ENCODE data around the gene NSMCE1. TPM values are rescaled to one million over a fixed set of nuclear protein-coding genes. Genes with fewer than 3 reads are reported as not detected.
A peak's percentile ranks its signal among the peaks of the same experiment; 100 is the strongest.

Gene NSMCE1
- total RNA-seq, 2 donors from 2014 or later = 31.5 to 32.6 TPM

DNA sequence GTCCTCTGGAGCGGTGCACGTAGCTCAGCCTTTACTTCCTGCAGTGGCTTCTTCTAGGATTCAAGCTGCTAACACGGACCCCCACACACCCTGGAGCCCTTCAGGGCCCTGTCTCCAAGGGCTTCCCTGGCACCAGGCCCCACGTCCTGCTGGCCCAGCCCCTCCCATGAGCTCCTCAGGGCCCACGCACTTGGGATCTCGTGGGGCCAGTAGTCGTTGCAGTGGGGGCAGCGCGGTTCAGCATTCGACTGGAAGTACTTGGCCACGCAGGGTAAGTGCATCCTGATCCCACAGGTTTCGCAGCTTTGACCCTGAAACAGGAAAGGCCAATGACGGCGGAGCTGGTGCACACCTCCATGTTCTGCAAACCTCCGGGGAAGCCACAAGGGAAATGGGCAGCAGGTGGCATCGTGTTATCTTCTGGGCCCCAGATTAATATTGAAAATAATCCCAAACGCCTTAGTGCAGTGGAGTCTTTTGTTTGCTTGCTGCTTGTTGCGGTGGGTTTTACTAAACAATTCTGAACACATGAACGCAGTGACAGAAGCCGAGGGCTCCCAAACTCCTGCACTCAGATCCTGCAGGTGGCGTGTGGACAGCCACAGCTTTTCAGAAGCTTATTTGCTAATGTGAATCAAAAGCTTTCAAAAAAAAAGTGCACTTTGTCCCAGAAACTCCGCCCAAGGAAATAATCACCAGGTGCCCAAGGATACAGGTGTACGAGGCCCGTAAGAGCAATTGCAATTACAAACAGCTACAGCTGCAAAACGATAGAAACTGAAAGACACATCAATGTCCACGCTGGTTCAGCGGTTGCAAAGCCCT, 42.8 kb downstream of the NSMCE1 start:
- no peak for ATAC-seq
- intact Hi-C loops (cut with DNase I) = loop anchor here in 1 of 2 donors (10.0 kb wide), 1 partner anchor 229 kb away; no protein-coding TSS in a partner anchor
- peak; percentile 29 for DNase-seq

DNA sequence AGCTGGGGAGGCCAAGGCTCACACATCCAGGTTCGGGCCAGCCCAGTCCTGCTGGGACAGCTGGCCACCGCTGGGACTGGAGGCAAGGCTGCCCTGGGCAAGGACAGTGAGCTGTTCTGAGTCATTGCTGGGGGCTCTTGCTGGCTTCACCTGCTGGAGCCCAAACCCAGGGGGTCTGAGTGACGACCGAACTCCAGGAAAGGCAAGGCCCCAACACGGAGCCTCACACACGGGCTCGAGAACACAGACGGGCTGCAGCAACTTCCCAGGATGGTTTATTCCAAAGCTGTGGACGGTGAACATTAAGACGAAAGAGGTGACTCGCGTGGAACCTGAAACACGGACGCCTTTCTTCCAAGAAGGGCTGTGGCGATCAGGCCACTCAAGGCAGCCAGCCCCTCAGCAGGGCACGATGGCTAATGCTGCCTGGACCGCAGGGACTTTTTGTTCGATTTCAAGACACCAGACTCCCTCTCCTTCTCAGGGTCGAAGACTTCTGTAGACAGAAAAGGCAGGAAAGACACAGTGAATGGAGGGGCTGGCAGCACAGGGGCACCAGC, 43.8 kb downstream of the NSMCE1 start:
- ATAC-seq (no peak), DNase-seq (peak; percentile 14)
- intact Hi-C loops (cut with DNase I) = loop anchor here in 1 of 2 donors (10.0 kb wide), 1 partner anchor 230 kb away; no protein-coding TSS in a partner anchor

DNA sequence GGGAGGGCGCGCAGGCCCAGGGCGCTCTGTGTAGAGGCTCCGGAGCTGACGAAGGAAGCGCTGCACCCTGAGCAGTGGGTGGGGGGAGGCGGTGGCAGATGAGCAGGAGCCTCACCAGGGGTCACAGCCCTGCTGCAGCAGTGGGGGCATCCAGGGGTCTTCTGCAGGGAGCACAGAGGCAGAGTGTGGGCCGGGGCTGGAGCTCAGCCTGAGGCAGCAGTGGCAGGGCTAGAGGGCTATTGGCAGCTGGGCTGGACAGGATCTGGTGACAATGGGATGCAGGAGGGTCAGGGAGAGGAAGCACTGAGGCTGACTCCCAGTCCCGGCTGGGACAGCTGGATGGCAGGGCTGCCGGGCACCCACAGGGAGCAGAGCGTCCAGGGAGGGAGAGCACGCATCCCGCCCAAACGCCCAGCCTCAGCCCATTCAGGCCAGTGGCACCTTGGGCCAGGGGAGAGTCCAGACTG, 44.3 kb downstream of the NSMCE1 start:
- ATAC-seq (no peak), DNase-seq (no peak)
- intact Hi-C loops (cut with DNase I) = loop anchor here in 1 of 2 donors (10.0 kb wide), 1 partner anchor 230 kb away; no protein-coding TSS in a partner anchor

DNA sequence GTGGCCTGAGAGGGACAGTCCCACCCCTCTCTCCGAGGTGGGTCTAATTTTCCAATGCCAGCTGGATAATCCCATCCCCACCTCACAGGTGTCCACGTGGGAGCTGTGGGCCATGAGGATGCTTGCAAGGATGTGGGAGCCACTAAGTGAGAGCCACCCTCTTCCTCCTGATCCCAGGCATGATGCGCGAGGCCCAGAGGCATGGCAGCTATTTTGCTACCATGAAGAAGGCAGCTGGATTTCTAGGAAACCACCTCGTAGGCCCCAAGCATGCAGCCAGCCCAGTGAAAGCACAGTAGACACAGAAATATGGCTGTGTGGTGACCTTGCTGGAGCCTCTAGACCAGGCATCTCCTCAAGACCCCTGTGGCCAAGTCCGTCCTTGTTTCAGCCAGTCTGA, 44.9 kb downstream of the NSMCE1 start:
- peak; percentile 13 for DNase-seq
- intact Hi-C loops (cut with DNase I) = loop anchor here in 1 of 2 donors (10.0 kb wide), 1 partner anchor 231 kb away; no protein-coding TSS in a partner anchor

DNA sequence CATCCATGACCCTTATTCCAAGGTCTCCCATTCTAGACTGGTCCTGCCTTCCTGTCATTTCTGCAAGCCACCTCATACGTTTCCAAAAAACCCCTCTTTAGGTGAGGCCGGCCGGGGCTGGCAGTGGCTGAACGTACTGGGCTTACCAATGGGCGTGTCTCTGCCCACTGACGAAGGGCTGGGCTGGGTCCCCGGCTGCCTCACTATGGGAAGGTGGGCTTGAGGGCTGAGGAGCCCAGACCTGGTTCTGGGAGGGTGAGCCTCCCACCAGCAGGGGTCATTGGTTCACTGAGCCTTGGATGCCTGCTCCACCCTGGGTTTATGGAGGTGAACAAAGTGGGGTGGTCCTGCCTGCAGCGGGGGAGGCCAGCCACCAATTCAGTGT, 45.4 kb downstream of the NSMCE1 start:
- intact Hi-C loops (cut with DNase I) = loop anchor here in 1 of 2 donors (10.0 kb wide), 1 partner anchor 232 kb away; no protein-coding TSS in a partner anchor
- ATAC-seq = peak in 1 of 2 donors; percentile 1
- peak; percentile 28 for DNase-seq

More for the DNA sequence above, 44.9 kb downstream of the NSMCE1 start:
- ATAC-seq = no peak

DNA sequence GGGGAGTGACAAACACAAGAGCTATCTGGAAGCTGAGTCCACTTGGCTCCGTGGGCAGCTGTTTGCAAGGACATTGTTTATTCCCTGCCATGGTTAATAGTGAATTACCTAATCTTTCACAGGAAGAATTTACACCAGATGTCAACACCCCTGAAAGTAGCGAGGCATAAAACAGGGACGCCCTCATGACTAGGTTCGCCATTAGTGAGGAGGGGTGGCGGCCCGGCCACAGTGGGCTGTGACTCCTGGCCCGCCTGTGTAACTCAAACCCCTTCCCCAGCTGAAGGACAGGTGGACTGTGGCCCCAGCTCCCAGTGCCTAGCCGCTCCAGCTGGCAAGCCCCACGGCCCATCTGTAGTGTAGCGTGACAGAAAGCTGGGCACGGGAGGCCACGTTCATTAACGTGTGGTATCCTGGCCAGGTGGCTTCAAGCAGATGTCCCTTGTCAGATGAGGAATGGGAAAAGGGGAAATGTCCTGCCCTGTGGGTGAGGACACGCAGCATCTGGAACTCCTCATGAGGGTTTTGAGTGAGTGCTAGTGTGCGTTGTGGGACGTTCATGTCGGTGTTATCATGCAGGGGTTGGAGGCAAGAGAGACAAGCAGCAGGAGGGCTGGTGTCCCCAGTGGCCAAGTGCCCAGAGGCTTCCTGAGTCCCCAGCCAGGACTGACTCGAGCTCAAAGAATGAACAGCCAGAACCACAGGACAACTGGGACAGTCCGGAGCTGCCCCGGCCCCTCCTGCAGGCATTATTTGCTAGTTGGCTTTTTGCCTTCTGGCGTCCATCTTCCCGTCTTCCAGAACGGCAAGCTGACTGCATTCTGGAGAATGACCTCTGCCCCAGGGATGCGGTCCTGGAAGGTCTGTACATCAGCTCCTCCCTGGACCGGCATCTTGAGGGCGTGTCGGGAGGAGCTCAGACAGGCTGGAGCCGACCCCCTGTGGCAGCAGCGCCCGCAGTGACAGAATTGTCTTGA, 46.0 kb downstream of the NSMCE1 start:
- intact Hi-C loops (cut with DNase I) = loop anchor here in 1 of 2 donors (10.0 kb wide), 1 partner anchor 232 kb away; no protein-coding TSS in a partner anchor
- peak; percentile 72 for ATAC-seq
- DNase-seq = peak; percentile 63

DNA sequence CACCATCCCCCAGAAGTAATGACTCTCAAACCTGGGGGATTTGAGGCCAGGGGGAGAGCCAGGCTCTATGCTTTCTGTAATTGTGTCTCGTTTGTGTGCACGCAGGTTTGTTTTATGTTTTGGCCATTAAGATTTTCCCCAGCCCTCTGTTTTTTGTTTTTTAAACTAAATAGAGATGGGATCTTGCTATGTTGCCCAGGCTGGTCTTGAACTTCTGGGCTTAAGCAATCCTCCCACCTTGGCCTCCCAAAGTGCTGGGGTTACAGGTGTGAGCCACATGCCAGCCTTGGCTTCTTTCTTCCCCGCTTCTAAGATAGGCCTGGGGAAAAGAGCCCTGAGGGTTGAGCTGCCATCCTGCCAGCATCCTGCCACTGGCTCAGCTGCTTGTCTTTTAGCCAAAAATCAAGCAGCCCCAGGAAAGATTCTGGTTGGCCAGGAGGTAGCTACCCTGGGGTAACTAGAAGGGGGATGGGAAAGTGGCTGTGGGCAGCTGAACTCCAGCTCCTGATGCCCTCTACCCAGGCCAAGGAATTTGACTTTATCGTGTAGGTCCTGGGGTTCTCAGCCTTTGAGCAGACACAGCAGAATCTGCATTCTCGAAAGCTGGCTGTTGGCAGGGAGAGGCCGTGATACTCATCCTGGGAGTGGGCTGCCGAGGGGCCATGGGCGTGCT, 46.9 kb downstream of the NSMCE1 start:
- DNase-seq (no peak), ATAC-seq (peak in 1 of 2 donors; percentile 4)
- intact Hi-C loops (cut with DNase I) = loop anchor here in 1 of 2 donors (10.0 kb wide), 1 partner anchor 233 kb away; no protein-coding TSS in a partner anchor

DNA sequence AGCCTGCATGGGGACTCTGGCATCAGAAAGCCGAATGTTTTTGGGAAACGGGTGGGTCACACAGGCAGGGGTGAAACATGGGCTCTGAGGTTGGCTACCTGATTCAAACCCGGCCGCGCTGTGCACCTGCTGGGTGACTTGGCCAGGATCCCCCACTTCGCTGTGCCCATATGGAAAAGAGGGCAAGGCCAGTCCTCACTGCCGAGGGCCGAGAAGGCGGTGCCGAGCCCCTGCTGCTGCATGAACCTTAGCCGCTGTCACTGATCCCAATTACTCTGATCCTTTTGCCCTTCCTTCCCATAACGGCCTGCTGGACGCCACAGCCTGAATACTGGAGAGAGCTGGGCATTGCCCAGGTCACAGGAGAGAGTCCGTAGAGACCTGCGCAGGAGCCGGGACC, 47.6 kb downstream of the NSMCE1 start:
- ATAC-seq (no peak), DNase-seq (no peak)
- intact Hi-C loops (cut with DNase I) = loop anchor here in 1 of 2 donors (10.0 kb wide), 1 partner anchor 234 kb away; no protein-coding TSS in a partner anchor

DNA sequence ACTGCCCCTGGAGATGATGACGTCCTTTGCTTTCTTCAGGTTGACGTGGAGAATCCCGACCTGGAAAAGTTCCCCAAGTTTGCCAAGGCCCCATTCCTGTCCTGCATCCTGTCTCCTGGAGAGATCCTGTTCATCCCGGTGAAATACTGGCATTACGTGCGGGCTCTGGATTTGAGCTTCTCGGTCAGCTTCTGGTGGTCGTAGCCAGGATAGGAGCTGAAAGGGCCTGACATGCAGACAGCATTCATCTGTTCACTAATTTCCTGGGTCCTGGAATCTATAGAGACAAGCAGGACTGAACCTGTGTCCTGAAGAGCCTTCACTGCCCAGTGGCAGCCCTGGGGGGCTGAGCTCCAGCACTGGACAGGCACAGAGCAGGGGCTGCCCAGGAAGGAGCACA, 48.0 kb downstream of the NSMCE1 start:
- intact Hi-C loops (cut with DNase I) = loop anchor here in 1 of 2 donors (10.0 kb wide), 1 partner anchor 234 kb away; no protein-coding TSS in a partner anchor
- DNase-seq = no peak
- ATAC-seq = no peak

DNA sequence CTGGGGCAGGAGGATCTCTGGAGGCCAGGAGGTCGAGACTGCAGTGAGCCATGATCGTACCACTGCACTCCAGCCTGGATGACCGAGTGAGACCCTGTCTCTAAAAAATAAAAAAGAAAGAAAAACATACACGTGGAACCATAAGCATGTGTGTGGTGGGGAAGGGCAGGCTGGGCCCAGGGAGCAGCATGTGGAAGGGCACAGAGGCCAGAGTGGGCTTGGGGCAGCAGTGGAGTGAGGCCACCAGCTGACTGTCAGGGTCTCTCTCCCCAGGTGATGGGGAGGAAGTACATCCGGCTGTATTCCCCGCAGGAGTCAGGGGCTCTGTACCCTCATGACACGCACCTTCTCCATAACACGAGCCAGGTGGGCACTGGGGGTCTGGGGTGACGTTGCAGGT, 48.5 kb downstream of the NSMCE1 start:
- DNase-seq (no peak), ATAC-seq (no peak)
- intact Hi-C loops (cut with DNase I) = loop anchor here in 1 of 2 donors (10.0 kb wide), 1 partner anchor 235 kb away; no protein-coding TSS in a partner anchor

DNA sequence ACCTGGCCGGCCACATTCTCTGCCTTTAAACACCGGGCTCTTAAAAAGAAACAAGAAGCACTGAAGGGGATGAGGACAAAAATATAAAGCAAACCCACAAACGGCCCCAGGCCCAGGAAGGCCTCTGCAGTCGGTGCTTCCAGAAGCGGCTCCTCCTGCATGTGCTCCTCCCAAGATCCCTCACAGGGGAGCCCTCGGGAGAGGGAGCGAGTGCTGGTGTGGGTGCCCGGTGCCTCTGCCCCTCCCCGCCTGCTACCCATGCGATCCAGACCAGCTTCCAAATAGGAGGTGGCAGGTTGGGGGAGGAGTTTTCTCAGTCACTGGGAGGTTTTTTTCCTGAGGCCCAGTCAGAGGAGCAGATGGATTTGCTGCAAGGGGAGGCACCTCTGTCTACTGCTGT, 49.4 kb downstream of the NSMCE1 start:
- ATAC-seq (no peak), DNase-seq (no peak)
- intact Hi-C loops (cut with DNase I) = no loop called here

DNA sequence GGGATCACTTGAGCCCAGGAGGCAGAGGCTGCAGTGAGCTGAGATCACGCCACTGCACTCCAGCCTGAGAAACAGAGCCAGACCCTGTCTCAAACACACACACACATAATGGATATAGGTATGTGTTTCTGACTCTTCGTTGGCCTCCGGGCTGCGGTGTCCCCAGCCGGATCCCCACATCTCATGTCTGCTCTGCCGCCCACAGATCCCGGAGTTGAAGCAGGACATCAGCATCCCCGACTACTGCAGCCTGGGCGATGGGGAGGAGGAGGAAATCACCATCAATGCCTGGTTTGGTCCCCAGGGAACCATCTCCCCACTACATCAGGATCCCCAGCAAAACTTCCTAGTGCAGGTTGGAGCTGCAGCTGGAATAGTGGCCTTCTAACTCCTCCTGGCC, 49.8 kb downstream of the NSMCE1 start:
- intact Hi-C loops (cut with DNase I) = no loop called here
- no peak for ATAC-seq

DNA sequence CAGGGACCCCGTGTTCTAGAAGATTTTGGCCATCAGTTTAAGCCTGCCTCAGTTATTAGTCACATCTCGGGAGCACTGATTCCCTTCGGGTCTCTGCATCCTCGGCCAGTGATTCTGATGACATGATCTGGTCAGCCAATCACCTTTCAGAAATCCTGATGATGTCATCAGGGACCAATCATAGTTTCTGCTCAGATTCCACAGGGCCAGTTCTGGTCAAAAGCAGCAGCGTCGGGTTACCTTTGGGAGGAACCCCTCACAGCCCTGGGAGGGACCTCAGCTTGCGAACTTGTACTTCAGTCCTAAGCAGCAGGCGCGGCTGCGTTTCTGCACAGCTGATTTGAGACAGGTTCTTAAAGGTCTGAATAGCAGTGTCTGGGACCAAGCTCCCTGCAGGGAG, 51.3 kb downstream of the NSMCE1 start:
- ATAC-seq (peak; percentile 27 to 45), DNase-seq (peak; percentile 37)
- intact Hi-C loops (cut with DNase I) = no loop called here

More for the DNA sequence above, 49.8 kb downstream of the NSMCE1 start:
- DNase-seq = no peak

DNA sequence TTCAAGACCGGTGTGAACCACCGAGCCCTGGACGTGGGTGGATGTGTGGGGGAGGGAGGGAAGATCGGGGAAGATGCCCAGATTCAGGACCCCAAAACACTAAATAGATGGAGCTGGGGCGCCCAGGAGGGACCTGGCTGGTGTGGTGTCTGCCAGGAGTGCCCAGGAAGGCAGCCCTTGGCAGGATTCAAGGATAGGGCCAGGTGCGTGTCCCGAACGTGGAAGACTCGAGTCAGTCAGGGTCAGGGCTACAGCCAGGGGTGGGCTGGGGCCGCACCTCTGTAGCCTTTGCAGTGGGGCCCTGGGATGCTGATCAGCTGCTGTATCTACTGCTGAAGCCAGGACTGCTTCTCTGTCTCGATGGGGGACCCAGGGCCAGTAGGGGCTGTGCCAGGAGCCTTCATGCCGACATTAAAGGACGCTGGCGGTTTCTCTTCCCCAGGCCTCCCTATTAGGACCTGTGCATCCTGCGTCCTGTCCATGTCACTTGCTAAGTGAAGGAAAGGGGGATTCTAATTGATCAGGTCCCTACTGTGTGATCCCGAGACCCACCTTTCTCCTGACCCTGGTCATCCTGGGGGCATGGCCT, 52.2 kb downstream of the NSMCE1 start:
- no peak for DNase-seq
- ATAC-seq = no peak
- intact Hi-C loops (cut with DNase I) = no loop called here

DNA sequence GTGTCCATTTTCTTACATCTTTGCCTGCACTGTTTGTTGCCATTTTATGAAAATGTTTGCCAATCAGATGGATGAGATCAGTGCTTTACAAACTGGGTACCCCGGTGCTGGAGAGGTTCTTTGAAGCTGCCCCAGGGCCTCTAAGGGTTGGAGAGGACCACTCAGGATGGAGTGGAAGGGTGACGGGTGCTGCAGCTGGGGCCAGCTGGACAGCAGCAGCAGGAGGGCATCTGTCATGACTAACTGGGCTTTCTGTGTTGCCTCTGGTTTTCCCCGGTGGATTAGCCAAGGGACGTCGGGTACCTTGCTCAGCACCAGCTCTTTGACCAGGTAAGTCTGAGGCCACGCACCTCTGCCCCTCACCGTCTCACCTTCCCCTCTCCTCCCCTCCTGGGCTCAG, 52.9 kb downstream of the NSMCE1 start:
- intact Hi-C loops (cut with DNase I) = no loop called here
- ATAC-seq = no peak
- DNase-seq = no peak

DNA sequence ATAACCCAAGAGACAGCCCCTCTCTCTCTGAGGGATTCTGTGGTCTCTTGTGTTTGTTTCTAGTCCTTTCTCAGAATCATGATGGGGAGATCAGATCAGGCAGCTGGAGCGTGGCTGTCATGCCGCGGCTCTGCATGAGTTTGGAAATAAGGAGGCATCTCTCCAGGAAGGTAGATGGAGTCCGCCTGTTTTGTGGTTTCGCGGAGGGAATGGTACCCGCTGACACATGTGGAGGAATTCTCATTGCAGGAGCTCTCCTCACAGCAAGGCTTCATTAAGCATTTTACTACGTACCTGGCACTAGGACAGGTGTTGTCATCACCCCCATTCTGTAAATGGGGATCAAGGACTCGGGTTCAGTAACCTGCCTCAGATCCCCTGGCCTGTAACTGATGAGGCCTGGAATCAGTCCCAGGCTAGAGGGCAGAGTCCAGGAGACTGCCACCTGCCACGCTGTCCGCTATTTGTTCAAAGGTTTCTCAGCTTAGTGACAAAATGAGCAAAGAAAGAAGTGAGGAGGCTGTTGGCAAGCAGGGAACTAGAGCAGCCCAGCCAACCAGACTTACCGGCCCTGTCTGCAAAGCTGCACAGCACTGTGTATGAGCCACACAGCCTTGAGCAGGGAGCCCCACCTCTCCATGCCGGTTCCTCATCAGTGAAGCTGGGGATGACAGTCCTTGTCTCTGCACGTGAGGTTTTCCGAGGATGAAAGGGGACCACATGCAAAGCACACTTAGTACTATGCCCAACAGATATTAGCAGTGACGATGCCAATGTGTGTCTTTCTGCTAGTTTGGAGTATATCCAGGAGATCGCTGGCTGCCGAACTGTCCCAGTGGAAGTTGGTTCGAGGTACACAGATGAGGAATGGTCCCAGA, 54.2 kb downstream of the NSMCE1 start:
- DNase-seq (no peak), ATAC-seq (no peak)
- intact Hi-C loops (cut with DNase I) = no loop called here

DNA sequence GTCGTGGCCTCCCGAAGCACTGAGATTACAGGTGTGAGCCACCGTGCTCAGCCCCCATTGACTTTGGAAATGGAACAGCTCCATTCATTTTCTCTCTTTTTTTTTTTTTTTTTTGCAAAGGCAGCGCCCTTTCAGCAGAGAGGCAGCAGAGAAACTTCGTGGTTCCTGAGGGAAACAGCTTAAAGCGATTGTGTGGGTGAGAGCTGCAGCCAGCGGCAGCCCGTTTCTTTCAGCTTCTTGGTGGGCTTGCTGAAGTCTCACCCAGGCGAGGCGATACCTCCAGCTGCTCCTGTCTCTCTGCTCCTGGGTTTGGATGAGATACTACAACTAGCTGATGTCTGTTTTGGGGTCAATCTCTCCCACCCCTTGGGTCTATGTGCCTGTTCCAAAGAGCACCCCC, 57.5 kb downstream of the NSMCE1 start:
- intact Hi-C loops (cut with DNase I) = no loop called here
- ATAC-seq = no peak
- no peak for DNase-seq
